Cardiac septum (tissue), 1 donor: Measurements from ENCODE around the gene LAIR1. TPM values are rescaled to one million over a fixed set of nuclear protein-coding genes. Genes with fewer than 3 reads are reported as not detected.
"Not testable (repeated sequence)": the region's sequence is repeated elsewhere in the genome, so short reads cannot be mapped to it uniquely, and the experiment has no call there.

ENCODE experiments used
- DNase-seq: peaks from one replicate; pipeline ENCODE4 v3.0.0-alpha.2; 2020; ENCODE audit warnings: low spot score
- intact Hi-C: fragments of 100-400 bp; cut with DNase I; formaldehyde crosslinking; loops from one replicate; pipeline ENCODE4 v1.14.0; 2022
- total RNA-seq: library from RNA; stranded (reverse); fragmentation: NEBNext Ultra II Directional; extraction: Animal tissue kit (Norgen Biotek cat#: 25700); gene quantifications from one replicate; pipeline ENCODE4 v1.2.1, GENCODE V29; 2021
- donor health status: DM: no; HTN: no; CAD: no.

The LAIR1 gene
- total RNA-seq, 1 donor from 2014 or later = 5.1 TPM

DNA sequence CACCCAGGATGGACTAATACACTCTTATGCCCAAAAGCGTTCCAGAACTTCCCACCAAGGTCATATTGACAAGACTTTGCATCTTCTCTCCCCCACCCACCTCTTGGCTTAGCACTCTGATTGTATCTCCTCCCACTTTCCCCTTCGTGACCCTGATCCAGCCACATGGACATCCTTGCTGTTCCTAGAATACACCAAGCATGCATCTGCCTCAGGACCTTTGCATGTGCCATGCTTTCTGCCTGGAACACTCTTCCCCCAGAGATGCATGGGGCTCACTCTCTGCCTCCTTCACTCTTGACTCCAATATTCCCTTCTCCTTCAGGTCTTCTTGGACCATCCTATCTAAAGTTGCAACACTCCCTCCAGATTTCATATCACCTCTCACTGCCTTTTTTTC, 16.2 kb upstream of the LAIR1 start:
- peak; percentile 9 for DNase-seq
- intact Hi-C loops = no loop called here

DNA sequence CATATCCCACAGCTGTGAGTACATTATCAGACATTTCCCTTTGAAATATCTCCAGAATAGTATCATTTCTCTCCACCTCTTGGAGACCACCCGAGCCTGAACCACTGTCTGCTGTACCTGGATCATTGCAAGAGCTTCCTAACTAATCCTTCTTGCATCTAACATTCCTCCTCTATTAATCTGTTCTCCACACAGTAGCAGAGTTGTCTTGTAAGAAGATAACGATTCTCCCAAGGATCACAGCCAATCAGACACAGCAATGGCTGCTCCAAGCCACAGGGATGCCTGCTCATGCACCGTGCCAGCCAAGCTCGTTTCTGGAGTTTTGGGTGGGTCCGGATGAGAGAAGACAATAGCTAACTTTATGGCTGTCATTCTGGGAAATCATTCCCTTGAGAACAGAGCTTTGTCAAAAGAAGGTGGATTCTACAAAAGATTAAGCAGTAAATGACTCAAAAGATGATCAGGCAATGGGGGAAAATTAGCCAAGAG, 14.5 kb upstream of the LAIR1 start:
- intact Hi-C loops = no loop called here

DNA sequence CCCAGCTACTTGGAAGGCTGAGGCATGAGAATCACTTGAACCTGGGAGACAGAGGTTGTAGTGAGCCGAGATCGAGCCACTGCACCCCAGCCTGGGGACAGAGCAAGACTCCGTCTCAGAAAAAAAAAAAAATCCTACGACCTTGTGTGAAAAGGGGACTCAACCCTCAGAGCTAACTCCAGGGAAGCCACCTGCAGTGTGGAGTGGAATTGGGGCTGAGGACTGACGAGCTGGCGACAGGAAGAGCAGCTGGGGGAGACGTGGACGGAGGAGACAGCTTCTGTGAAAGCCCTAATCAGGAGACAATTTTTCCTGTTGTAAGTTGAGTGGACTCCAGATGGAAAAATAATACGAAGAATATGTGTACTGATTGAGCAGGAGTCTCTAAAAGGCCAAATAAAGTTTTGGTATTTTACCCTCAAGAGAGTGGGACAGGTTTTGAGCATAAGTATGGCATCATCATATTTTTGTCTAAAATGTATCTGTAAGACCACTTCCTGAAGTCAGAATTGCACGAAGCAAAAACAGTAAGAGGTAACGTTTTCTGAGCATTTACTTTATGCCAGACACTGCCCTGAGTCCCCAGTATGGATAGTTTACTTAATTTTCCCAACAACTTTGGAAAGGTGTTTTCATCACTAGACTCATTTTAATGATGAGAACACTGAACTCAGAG, 12.0 kb upstream of the LAIR1 start:
- peak; percentile 12 for DNase-seq
- intact Hi-C loops = no loop called here

More for the DNA sequence above, 14.5 kb upstream of the LAIR1 start:
- DNase-seq = peak; percentile 41

DNA sequence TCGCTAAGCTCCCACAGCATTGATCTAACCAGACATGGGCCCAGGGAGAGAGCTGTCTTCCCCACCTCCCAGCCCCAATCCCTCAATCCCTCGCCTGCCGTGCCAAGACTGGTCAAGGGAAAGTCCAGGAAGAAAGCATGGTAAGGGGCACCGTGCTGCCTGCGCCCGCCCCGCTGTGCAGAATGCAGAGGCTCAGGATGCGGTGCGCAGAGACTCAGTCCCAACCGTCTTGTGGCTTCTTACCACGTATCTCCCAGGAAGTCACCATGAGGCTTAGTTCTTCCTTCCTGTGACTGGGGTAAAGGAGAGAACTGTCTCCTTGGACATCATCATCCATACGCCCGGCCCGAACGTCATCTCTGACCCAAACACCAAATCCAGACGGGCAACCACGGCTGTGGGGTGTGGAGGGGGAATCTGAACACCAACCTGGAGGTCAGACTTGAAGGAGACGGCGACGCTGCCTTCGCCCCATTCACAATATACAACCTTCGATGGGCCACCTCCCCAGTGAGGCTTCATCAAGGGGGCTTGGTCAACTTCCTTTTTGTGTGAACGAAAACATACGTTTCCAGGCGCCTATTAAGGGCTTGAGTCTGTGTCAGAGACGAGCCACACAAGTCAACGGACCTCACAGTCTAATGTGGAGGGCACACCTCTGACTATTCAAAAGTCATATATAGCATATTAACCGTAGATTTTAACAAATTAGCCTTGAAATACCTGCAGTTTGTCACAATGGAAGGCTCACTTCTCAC, 10.6 kb upstream of the LAIR1 start:
- DNase-seq = peak; percentile 64
- intact Hi-C loops = not testable (repeated sequence)

DNA sequence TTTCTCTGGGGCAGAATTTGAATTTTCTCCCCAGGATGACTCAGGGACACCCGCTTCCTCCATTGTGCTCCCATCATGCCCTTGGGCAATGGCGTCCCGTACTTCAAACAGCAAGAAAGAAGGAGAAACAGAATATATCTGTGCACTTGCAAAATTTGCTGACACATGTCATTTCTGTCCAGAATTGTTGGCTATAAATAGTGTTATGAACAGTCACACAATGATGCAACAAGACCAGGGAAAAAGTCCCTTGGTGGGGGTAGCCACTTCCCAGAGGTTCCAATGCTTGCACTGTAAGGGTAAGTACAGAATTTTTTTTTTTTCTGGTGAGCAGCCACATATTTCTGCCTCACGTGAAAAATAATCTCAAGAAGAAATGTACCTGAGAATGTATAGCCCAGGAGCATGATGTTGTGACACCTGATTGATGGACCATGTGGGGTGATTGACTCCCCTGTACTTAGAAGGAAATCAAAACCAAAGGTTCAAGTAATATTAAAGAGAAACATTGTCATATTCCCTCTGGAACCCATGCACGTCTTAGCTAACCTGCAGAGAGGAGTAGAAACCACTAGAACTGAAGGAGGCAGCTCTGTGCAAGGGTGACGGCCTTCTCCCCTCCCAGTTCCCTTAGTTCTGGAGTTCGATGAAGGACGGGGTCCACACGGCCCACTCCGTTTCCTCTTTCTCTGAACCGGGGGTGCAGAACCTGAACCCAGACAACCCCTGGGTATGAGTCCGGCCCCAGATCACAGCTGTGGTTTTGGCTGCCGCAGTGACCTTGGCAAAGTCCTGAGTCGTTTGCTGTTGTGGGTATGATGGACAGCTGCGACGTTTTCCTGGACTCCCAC, 9.3 kb upstream of the LAIR1 start:
- intact Hi-C loops = no loop called here
- DNase-seq = peak; percentile 82

DNA sequence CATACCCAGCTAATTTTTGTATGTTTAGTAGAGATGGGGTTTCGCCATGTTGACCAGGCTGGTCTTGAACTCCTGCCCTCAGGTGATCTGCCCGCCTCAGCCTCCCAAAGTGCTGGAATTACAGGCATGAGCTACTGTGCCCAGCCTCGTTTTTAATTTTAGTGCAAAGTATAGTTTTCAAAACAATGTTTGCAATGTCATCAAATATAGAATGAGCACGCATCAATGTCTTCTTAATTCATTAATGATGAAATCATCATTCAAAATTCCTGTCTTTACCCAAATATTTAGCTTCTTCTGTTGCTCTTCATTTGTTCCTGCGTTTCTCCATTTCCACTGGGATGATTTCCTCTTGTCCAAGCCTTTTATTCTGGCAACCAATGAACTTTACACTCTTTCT, 6.7 kb upstream of the LAIR1 start:
- intact Hi-C loops = not testable (repeated sequence)

DNA sequence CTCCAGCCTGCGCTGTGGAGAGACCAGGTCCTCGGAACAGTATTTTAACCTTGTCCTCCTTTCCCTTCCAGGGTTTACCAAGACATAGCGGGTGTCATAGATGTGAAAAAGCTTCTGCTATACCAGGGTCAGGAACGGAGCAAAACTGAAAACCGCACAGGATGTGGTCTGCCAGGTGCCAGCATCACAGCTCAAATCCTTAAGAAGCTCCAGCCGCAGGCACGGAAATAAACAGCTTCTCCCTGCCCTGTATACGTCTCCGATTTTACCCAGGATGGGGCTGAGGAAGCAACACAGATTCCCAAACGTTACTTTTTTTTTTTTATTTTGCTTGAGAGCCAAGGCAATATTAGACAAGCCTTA, 5.7 kb upstream of the LAIR1 start:
- DNase-seq, intact Hi-C loops: not testable (repeated sequence)

More for the DNA sequence above, 6.7 kb upstream of the LAIR1 start:
- DNase-seq = not testable (repeated sequence)

DNA sequence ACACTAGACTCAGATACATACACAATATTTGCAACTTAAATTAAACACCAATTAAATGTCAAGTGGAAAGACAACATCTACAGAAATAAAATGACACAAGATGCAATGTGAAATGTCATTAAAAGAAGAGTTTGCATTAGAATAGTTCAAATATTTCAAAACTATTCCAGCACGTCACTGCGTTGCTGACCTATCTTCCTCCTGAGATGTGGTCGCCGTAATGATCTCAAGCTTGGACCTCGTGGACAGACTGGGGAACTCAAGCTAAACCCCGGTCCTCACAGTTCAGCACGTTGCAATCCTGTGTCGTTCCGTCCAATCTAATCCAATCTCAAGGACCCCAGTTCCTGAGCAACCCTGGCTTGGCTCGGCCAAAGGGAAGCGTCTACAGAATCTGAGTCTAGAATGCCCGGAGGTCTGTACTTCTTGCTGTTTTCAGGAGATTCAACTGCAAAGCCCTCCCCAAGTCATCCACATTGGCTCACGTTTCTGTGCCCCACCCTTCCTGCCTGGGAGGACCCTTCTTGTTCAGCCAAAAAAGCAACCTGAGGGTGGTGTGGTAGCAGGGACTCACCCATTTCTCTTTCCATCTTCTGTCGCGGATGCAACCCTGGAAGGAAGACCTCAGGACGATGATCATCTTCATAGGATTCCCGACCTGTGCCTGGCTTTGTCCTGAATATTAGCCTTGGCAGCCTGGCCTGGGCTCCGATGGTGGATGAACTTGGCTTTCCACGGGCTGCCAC, 5.1 kb upstream of the LAIR1 start:
- DNase-seq, intact Hi-C loops: not testable (repeated sequence)

DNA sequence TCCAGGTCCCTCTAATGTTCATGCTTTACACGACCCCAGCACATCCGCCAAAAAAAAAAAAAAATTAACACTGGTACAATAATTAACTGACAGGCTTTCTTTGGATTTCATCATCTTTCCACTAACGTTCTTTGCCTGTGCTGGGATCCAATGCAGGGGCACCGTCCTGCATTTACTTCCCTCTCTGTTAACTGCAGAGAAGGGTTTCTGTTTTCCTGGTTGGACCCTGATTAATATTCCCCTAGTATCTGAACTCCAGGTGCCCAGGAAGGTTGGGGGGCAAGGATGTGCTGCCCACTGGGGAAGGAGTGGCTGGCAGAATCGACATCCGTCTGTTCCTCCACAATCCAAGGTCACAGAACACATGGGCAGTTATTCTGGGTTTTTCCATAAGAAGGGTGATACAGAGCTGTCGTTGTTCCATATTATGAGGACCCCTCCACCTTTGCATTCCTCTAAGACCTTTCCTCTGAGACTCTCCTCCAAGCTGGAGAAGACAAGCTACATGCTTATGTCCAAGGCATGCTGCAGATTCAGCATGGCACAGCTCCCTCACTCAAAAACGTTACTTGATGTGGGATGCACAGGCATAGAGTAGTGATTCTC, 4.5 kb upstream of the LAIR1 start:
- intact Hi-C loops = no loop called here
- DNase-seq = no peak

DNA sequence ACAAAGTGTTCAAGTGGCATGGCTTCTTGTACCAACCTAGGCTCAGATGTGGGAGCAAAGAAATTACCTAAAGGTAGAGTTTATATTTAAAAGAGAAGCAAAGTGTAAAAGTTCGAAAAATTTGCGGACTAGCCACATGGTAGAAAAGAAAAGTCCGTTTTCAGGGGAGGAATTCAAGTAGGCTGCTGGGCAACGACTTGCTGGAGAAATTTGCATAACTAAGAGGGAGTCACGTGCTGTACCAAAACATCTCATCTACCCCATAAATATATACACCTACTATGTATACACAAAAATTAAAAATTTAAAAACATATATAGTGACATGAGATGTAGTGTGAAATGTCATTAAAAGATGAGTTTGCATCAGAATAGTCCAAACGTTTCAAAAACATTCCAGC, 2.1 kb upstream of the LAIR1 start:
- DNase-seq = no peak
- intact Hi-C loops = no loop called here

DNA sequence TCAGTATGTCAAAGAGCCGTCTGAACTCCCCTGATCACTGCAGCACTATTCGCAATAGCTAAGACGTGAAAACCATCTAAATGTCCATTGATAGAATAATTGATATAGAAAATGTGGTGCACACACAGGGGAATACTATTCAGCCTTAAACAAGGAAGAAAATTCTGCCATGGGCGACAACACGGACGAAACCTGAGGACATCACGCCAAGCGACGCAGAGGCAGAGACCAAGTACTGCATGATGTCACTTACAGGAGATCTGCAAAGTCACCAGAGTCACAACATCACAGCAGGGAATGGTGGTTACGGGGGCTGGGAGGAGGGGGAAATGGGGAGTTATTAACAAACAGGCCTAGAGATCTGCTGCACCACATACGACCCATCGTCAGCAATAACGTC, 1.1 kb upstream of the LAIR1 start:
- intact Hi-C loops, DNase-seq: not testable (repeated sequence)

DNA sequence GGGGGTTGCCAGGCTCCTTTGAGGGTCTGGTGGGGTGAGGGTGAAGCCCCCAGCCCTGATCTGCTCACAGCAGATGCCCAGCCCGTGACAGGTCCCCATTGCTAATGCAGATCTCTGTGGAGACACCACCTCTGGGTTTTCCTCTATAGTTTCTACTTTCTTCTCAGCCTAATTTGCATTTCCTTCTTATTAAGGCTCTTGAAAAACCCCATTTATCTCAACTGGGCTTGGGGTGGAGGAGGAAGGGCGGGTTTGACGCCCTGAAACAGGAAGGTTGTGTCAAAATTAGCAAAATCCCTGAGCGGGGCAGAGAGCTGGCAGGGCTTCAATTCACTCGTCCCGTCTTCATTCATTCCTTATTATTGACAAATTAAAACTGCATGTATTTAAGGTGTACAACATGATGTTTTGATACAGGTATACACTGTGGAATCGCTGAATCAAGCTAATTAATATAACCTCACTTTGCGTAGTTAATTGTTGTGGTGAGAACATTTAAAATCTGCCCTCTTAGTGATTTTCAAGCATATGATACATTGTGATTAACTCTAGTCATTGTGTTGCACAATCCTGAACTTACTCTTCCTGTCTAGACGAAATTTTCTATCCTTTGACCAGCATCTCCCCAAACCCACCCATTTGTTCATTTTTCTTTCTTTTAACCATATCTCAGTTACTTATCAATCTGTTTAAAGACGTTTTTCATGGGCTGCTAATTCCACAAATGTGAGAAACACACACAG, 2.9 kb downstream of the LAIR1 start:
- intact Hi-C loops, DNase-seq: not testable (repeated sequence)

DNA sequence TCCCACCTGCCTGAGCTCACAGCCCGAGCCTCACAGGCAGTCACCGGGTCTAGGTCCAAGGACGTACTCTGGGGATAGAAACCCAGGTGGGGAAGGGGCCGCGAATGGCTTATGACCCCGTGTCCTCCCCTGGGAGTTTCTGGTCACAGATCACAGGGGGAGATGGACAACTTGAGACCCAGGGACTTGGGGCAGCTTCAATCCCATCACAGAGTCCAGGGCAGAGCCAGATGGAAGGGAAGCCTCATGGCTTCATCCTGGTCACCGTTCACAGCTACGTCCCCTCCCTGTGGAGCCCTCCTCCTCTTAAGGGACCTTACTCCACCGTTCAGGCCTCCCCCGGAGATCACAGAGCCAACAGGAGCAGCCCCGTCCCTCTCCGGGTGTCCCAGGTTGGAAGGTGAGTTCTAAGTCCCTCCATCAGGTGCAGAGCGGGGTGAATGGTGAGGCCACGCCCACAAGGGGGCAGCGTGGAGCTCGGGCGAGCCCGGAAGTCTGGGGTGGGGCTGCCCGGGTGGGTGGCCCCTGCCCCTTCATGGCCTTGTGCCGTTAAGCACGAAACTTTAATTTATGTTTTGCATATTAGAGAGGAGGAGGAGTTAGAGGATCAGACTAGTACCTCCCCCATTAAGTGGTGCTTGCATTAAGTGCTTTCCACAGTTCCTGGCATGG, 5.4 kb downstream of the LAIR1 start:
- intact Hi-C loops, DNase-seq: not testable (repeated sequence)

DNA sequence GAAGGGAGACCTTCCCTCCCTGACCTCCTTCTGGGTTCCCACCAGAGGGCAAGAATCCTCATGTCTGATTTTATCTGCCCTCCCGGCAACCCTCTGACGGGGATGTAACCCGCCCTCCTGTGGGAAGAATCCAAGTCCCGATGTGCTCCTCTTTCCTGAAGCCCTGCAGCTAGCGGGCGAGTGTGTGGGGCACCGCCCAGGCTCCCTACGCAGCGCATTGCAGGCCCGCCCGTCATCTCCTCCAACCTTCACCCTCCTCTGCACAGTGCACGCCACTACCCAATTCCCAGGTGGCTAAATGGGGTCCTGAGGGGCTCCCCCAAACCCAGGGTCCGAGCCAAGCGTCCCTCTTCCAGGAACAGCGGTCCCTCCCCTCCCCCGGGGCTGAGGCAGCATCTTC, 7.3 kb downstream of the LAIR1 start:
- intact Hi-C loops = no loop called here
- no peak for DNase-seq

DNA sequence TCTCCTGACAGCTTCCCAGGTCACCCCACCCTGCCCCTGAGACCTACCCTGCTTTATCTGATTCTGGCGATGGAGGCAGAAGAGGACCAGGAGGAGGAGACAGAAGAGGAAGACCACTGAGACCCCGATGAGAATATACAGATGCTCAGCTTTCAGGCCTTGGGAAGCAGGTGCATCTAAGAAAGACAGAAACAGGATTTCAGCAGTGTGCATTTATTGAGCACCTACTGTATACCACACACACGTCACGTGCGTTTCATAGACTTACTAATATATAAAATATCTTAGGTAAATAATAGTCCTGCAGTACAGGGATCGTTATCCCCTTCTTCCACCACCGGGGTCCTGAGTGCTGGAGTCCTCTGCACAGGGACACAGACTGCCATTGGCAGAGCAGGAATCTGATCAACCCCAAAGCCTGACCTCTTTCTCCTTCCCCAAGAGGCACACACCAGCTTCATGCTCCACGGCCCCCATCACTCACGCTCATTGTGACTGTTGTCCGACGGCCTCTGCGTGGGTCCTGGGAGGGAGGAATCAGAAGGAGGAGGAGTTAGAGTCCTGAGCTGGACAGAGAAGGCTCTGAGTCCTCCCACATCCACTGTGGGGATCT, 8.2 kb downstream of the LAIR1 start:
- DNase-seq = no peak
- intact Hi-C loops = no loop called here

DNA sequence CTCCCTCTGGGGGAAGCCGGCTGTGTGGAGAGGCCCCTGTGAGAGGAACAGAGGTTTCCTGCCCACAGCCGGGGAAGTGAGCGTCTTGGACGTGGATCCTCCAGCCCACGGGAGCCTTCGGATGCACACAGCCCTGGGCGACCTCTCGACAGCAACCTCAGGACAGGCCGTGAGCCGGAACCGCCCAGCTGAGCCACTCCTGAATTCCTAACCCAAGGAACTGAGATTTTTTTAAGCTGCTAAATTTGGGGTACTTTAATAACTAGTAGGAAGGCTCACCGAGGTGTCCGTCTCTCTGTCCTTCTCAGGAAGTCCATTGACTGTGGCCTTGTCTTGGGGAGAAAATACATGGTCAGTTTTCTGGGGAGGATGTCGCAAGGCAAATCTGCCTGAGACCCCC, 9.1 kb downstream of the LAIR1 start:
- no peak for DNase-seq
- intact Hi-C loops = no loop called here

DNA sequence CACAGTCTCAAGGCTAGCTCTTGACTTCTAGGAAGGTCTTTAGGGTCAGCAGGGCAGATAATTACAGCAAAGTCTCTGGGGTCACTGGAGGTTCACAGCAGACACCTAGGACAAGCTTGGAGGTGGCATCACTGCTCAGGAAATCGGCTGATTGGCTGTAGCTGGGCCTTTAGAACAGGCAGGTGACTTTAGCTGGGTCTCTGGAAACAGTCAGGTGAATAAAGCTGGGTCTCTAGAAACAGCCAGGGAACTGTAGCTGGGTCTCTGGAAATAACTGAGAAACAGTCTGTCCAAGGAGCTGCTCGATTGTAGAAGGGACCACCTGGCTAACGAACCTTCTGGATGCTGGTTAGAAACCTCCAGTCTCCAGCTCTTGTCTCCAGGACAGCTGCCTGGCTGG, 10.0 kb downstream of the LAIR1 start:
- no peak for DNase-seq
- intact Hi-C loops = no loop called here
